Measurements from ENCODE around the gene DLG5. TPM values are rescaled to one million over a fixed set of nuclear protein-coding genes. Genes with fewer than 3 reads are reported as not detected.
"Not testable (repeated sequence)": the region's sequence is repeated elsewhere in the genome, so short reads cannot be mapped to it uniquely, and the experiment has no call there.

The DLG5 gene
- total RNA-seq, 1 donor from 2014 or later, result 60.5 TPM

GRCh38 chr10:77781451-77782327 lies 144.9 kb downstream of the DLG5 start:
- Mint-ChIP-seq H3K4me1 (ENCODE audit: low read depth) (peaks cover 22% of the 10 kb centered on the region), H3K4me3 (ENCODE audit: unreplicated experiment) (no peak overlapping the region), H3K27ac (ENCODE audit: unreplicated experiment) (no peak overlapping the region), H3K9me3 (ENCODE audit: low read depth) (peaks cover 9% of the 10 kb centered on the region), H3K36me3 (ENCODE audit: low read depth) (peaks cover 28% of the 10 kb centered on the region), H3K27me3 (ENCODE audit: low read depth) (no peaks in the 10 kb centered on the region)
- no peak for TF ChIP-seq CTCF (IDR thresholded peaks at IDR 0.05)
- no peak for DNase-seq (ENCODE audit: low spot score)

- Mint-ChIP-seq H3K4me1 (ENCODE audit: low read depth) (peaks cover 19% of the 10 kb centered on the region), H3K9me3 (ENCODE audit: low read depth) (peaks cover 10% of the 10 kb centered on the region), H3K4me3 (ENCODE audit: unreplicated experiment) (no peak overlapping the region), H3K27me3 (ENCODE audit: low read depth) (no peaks in the 10 kb centered on the region), H3K36me3 (ENCODE audit: low read depth) (peaks cover 25% of the 10 kb centered on the region), H3K27ac (ENCODE audit: unreplicated experiment) (no peak overlapping the region)
- TF ChIP-seq CTCF (IDR thresholded peaks at IDR 0.05), result no peak
- no peak for DNase-seq (ENCODE audit: low spot score)
Measured at GRCh38 chr10:77780180-77780579, 146.4 kb downstream of the DLG5 start.

GRCh38 chr10:77776487-77776886 lies 150.1 kb downstream of the DLG5 start:
- no peak overlapping the region for H3K27ac Mint-ChIP-seq (ENCODE audit: unreplicated experiment)
- no peak for DNase-seq (ENCODE audit: low spot score)
- no peak for TF ChIP-seq CTCF (IDR thresholded peaks at IDR 0.05)

GRCh38 chr10:77774940-77775391 lies 151.6 kb downstream of the DLG5 start:
- Mint-ChIP-seq H3K27ac (ENCODE audit: unreplicated experiment) (no peak overlapping the region), H3K27me3 (ENCODE audit: low read depth) (no peaks in the 10 kb centered on the region), H3K4me1 (ENCODE audit: low read depth) (peaks cover 7% of the 10 kb centered on the region), H3K36me3 (ENCODE audit: low read depth) (peaks cover 15% of the 10 kb centered on the region), H3K9me3 (ENCODE audit: low read depth) (peaks cover 10% of the 10 kb centered on the region), H3K4me3 (ENCODE audit: unreplicated experiment) (no peak overlapping the region)
- no peak for TF ChIP-seq CTCF (IDR thresholded peaks at IDR 0.05)
- DNase-seq (ENCODE audit: low spot score), result no peak

More at GRCh38 chr10:77776487-77776886, 150.1 kb downstream of the DLG5 start:
- Mint-ChIP-seq H3K27me3 (ENCODE audit: low read depth) (no peaks in the 10 kb centered on the region), H3K4me1 (ENCODE audit: low read depth) (peaks cover 7% of the 10 kb centered on the region), H3K4me3 (ENCODE audit: unreplicated experiment) (no peak overlapping the region), H3K36me3 (ENCODE audit: low read depth) (peaks cover 21% of the 10 kb centered on the region), H3K9me3 (ENCODE audit: low read depth) (peaks cover 10% of the 10 kb centered on the region)

GRCh38 chr10:77773631-77774426 lies 152.7 kb downstream of the DLG5 start:
- peaks cover 10% of the 10 kb centered on the region for H3K9me3 Mint-ChIP-seq (ENCODE audit: low read depth)
- no peaks in the 10 kb centered on the region for H3K27me3 Mint-ChIP-seq (ENCODE audit: low read depth)
- no peak for TF ChIP-seq CTCF (IDR thresholded peaks at IDR 0.05)
- DNase-seq (ENCODE audit: low spot score), result no peak
- no peak overlapping the region for H3K27ac Mint-ChIP-seq (ENCODE audit: unreplicated experiment)
- H3K4me3 Mint-ChIP-seq (ENCODE audit: unreplicated experiment), result no peak overlapping the region
- H3K4me1 Mint-ChIP-seq (ENCODE audit: low read depth), result peaks cover 7% of the 10 kb centered on the region
- peaks cover 13% of the 10 kb centered on the region for H3K36me3 Mint-ChIP-seq (ENCODE audit: low read depth)

GRCh38 chr10:77772852-77773600 lies 153.5 kb downstream of the DLG5 start:
- H3K4me1 Mint-ChIP-seq (ENCODE audit: low read depth); H3K27me3 Mint-ChIP-seq (ENCODE audit: low read depth); H3K36me3 Mint-ChIP-seq (ENCODE audit: low read depth); H3K4me3 Mint-ChIP-seq (ENCODE audit: unreplicated experiment); H3K27ac Mint-ChIP-seq (ENCODE audit: unreplicated experiment); DNase-seq (ENCODE audit: low spot score): not testable (repeated sequence)
- H3K9me3 Mint-ChIP-seq (ENCODE audit: low read depth), result peaks cover 10% of the 10 kb centered on the region
